Stomach (tissue), 9 donors: ENCODE results near the gene TAC4. TPM values are rescaled to one million over a fixed set of nuclear protein-coding genes. Genes with fewer than 3 reads are reported as not detected.

Experiments used
- DNase-seq, 2 donors: peaks; one replicate each; pipeline versions ENCODE4 v3.0.0 to v3.0.0-alpha.2; 2013 to 2019
- H3K27ac ChIP-seq, 5 donors: fragments of 200-600 bp in 4 of 5; sonication (generic) in 4 of 5; one replicate each; pipeline ENCODE4 v1.5.1; 2013 to 2019; ENCODE audit warnings: mild to moderate bottlenecking in 1 of 5, moderate library complexity in 1 of 5
- H3K27me3 ChIP-seq, 3 donors: fragments of 200-600 bp; sonication (generic); one replicate each; pipeline ENCODE4 v1.5.1; 2017 to 2019; ENCODE audit warnings: mixed run types in 1 of 3
- H3K36me3 ChIP-seq, 4 donors: fragments of 200-600 bp; sonication (generic); 1 replicate in 3 of 4; 2 replicates in 1 of 4; pipeline ENCODE4 v1.5.1; 2016 to 2019
- H3K4me1 ChIP-seq, 4 donors: fragments of 200-600 bp; sonication (generic); one replicate each; pipeline ENCODE4 v1.5.1; 2016 to 2019
- H3K4me3 ChIP-seq, 4 donors: fragments of 200-600 bp; sonication (generic) in 3 of 4; one replicate each; pipeline ENCODE4 v1.5.1; 2016 to 2019; ENCODE audit warnings: mild to moderate bottlenecking in 1 of 4
- H3K9me3 ChIP-seq, 4 donors: fragments of 200-600 bp; sonication (generic); one replicate each; pipeline ENCODE4 v1.5.1; 2016 to 2019
- CTCF ChIP-seq, 7 experiments: fragments of 450-650 bp in 4 of 7; fragments of 200-600 bp in 3 of 7; sonication (generic) in 3 of 7; IDR thresholded peaks; one replicate each; pipeline ENCODE4 v1.5.1; 2016 to 2019; ENCODE audit warnings: antibody characterized with exemption in 7 of 7, control low read depth in 2 of 7, mild to moderate bottlenecking in 1 of 7
- EP300 ChIP-seq: sonication (generic); formaldehyde crosslinking; IDR thresholded peaks from one replicate; pipeline ENCODE4 v1.6.1; 2017; ENCODE audit warnings: antibody characterized with exemption
- POLR2A ChIP-seq, 4 donors: fragments of 450-650 bp; IDR thresholded peaks; one replicate each; pipeline ENCODE4 v1.6.1; 2016; ENCODE audit warnings: antibody characterized with exemption in 4 of 4, control low read depth in 2 of 4, mild to moderate bottlenecking in 1 of 4, moderate library complexity in 1 of 4
- POLR2AphosphoS5 ChIP-seq, 3 donors: sonication (generic); formaldehyde crosslinking; IDR thresholded peaks; one replicate each; pipeline ENCODE4 v1.6.1; 2016; ENCODE audit warnings: antibody characterized with exemption in 3 of 3
- WGBS, 5 donors: extraction: QIAGEN DNeasy Blood & Tissue Kit in 3 of 5; methylation state at CpG; one replicate each; pipeline versions ENCODE4 v1.1.5 to v1.1.7; 2013 to 2018; 5-methylcytosine and 5-hydroxymethylcytosine counted together
- intact Hi-C: fragments of 100-400 bp; cut with DNase I; formaldehyde crosslinking; loops from one replicate; pipeline ENCODE4 v1.15.1; 2023; ENCODE audit warnings: low total_unique reads
- polyA plus RNA-seq, 3 donors: library from polyadenylated mRNA; stranded (reverse); fragments of 200-250 nt; gene quantifications; one replicate each; pipeline ENCODE4 v1.2.3, GENCODE V29; 2013
- total RNA-seq, 5 donors: library from RNA; depleted of rRNA; stranded (reverse); fragments of >200 nt; gene quantifications; one replicate each; pipeline versions ENCODE4 v1.1.0 to v1.2.3, GENCODE V29; 2014 to 2016
- donor health status: healthy with polysubstance abuse.
- donor health status: Bipolar disorder and iron deficiency.
- donor health status: healthy.

TAC4 gene
- total and polyA plus RNA-seq, 8 donors, result not detected

DNA sequence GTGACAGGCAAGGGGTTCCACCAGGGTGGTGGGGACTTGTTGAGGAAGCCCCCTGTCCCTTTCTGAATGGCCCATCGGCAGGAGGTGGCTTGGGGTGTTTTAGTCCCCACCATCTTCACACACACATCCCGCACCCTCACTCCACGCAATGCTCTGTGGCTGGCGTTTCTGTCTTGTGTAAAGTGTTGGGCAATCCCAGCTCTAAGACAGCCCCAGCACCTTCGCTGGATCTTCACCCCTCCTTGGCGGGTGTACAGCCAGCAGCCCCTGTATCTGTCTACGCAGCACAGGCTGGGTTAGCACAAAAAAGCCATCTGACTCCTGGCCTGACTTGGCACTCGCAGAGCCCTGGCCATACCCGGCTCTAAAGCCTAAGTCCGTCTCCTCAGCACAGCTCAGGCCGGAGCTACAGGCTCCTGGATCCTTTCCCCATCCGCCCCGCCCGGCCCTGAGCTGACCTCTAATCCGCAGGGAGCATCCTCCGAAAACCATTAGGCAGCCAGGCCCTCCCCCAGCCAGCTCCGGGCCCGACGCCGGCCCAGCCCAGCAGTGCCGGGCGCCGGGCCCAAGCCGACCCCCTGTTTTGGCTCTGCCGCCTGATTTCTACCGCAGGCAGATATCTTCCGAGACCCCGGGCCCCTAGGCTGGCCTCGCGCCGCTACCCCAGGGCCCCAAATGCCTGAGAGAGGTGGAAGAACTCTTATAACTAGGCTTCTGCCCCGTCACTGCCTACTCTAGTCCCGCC, 42.4 kb upstream of the TAC4 start:
- TF ChIP-seq EP300 (no peak), POLR2A (IDR thresholded peaks at IDR 0.05) (no peak), POLR2AphosphoS5 (IDR thresholded peaks at IDR 0.05) (no peak), CTCF (IDR thresholded peaks at IDR 0.05) (no peak)
- peak in 1 of 2 donors; percentile 58 for DNase-seq
- Histone ChIP-seq H3K4me3 (no peak overlapping the region), H3K4me1 (no peaks in the 10 kb centered on the region), H3K27ac (no peak overlapping the region), H3K27me3 (peaks cover 0 to 95% (median 32%) of the 10 kb centered on the region in 3 donors), H3K9me3 (no peaks in the 10 kb centered on the region), H3K36me3 (no peaks in the 10 kb centered on the region)
- WGBS, 5 donors, result 33 to 53% (median 48%) methylated on average over 29 to 33 of the region's 33 CpGs
- intact Hi-C loops, result no loop called here

GRCh38 chr17:49889500-49889899, 41.6 kb upstream of the TAC4 start:
- Histone ChIP-seq H3K4me3 (no peak overlapping the region), H3K27ac (no peak overlapping the region), H3K36me3 (no peaks in the 10 kb centered on the region), H3K4me1 (no peaks in the 10 kb centered on the region), H3K27me3 (peaks cover 0 to 94% (median 32%) of the 10 kb centered on the region in 3 donors), H3K9me3 (no peaks in the 10 kb centered on the region)
- DNase-seq, result no peak
- intact Hi-C loops, result no loop called here
- 76 to 91% (median 81%) methylated on average over 7 to 12 of the region's 12 CpGs for WGBS, 5 donors
- TF ChIP-seq EP300 (no peak), POLR2AphosphoS5 (IDR thresholded peaks at IDR 0.05) (no peak), CTCF (IDR thresholded peaks at IDR 0.05) (no peak), POLR2A (IDR thresholded peaks at IDR 0.05) (no peak)

GRCh38 chr17:49887744-49888360, 40.0 kb upstream of the TAC4 start:
- WGBS, 5 donors, result 78 to 82% (median 80%) methylated on average over 9 of the region's 9 CpGs
- TF ChIP-seq CTCF (IDR thresholded peaks at IDR 0.05) (no peak), POLR2A (IDR thresholded peaks at IDR 0.05) (no peak), POLR2AphosphoS5 (IDR thresholded peaks at IDR 0.05) (no peak), EP300 (no peak)

GRCh38 chr17:49887086-49887743, 39.3 kb upstream of the TAC4 start:
- no peak overlapping the region for H3K27ac ChIP-seq
- TF ChIP-seq EP300 (no peak), POLR2AphosphoS5 (IDR thresholded peaks at IDR 0.05) (no peak), POLR2A (IDR thresholded peaks at IDR 0.05) (no peak), CTCF (IDR thresholded peaks at IDR 0.05) (no peak)
- no peak overlapping the region for H3K4me3 ChIP-seq
- peaks cover 0 to 89% (median 38%) of the 10 kb centered on the region in 3 donors for H3K27me3 ChIP-seq
- no peaks in the 10 kb centered on the region for H3K4me1 ChIP-seq
- no peaks in the 10 kb centered on the region for H3K9me3 ChIP-seq
- no peaks in the 10 kb centered on the region for H3K36me3 ChIP-seq
- DNase-seq, result peak; percentile 43 to 79
- intact Hi-C loops, result no loop called here
- WGBS, 5 donors, result 33 to 64% (median 41%) methylated on average over 3 to 7 of the region's 7 CpGs

More at GRCh38 chr17:49887744-49888360, 40.0 kb upstream of the TAC4 start:
- intact Hi-C loops, result no loop called here
- no peak for DNase-seq
- no peaks in the 10 kb centered on the region for H3K4me1 ChIP-seq
- peaks cover 0 to 89% (median 32%) of the 10 kb centered on the region in 3 donors for H3K27me3 ChIP-seq
- H3K36me3 ChIP-seq, result no peaks in the 10 kb centered on the region
- H3K4me3 ChIP-seq, result no peak overlapping the region
- no peaks in the 10 kb centered on the region for H3K9me3 ChIP-seq
- H3K27ac ChIP-seq, result no peak overlapping the region
